GM18909 (cell line): ENCODE measurements around the gene GFOD1.

ENCODE experiments used
- ATAC-seq: cut with Tn5 transposase; IDR thresholded peaks from one replicate; pipeline ENCODE4 v1.9.1; 2021; ENCODE audit warnings: mild to moderate bottlenecking; ENCODE audit not compliant: unreplicated experiment, poor library complexity

GFOD1 gene

DNA sequence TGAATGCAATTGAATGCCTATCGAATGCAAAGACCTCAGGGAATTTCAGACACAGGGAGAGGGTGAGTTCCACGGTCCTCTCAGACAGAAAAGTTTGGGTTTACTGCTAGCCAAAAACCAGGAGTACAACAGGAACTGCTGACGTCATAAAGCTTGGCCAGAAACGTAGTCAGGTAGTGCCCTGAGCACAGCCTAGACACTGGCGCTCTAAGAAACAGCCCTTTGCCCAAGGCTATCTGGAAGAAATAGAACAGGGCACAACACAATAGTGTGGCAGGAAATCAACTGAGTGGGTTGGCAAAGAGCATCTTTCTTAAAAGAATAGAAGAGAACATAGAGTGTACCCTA is 58.0 kb downstream of the GFOD1 start:
- no peak for ATAC-seq

DNA sequence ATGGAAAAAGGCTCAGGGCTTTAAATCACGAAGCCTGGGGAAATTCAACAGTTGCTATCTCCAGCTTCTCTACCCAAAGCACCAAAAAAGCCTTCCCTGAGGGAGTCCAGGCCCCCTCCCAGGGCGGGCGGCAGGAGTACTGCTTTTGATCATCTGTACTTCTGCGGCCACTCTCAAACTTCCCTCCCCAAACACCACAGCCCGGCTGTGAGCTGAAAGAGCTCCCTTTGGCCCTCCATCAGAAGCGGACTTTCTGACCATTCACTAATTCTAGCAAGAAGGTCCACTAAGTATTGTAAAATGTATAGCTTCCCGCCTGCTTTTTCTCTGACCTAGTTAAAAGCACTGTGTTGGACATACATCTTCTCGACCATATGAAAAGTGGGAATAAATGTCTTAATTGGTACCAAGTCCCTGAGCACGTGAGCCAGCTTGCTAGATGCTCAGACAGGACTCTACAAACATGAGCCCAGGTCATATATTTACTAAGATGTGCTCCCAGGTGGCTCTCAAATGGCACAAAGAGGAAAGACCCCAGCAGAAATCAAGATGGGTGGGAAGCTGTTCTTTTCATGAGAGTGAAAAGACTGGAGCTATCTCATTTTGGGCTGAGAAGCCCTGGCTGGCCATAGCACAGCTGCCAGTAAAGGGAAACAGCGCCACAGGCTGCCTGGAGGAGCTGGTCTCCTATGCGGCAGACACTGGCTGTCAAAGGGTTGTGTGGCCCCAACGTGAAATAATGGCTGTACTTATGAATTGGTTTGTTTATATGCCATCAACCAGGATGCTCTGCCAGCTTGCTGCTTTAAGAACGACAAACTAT is 58.6 kb downstream of the GFOD1 start:
- peak; percentile 18 for ATAC-seq

DNA sequence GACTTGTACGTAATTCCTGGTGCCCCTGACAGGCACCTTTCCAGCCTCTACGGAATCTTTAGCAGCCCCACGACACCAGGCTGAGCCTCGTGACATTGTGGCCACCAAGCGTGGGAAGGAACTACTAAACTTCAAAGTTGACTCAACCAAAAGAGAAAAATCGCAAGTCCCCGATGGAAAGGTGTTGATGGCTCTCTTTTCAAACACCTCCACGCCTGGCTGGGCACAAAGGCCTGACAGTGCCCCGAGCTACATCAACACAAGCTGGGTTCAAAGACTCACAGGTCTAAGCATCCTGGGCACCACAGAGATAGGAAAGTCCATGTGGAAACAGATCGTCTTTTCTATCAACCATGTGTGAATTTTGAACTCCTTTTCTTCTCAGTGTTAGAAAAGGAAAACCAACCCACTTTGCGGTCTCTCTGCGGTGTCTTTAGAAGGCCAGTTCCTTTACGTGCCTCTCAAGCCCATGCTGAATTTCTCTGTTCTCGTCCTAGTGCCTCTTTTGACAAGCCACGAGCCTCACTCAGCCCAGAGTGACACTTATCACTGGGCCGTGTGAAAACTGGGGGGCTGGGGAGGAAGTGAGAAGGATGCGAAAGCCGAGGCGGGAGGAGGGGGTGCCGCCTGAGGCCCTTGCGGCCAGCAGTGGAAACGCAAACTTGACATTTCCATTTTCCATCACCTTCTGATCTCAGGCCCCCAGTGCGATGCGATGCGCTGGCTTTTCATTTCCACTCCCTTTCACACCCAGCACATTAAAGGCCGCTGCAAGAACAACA is 59.4 kb downstream of the GFOD1 start:
- ATAC-seq: peak; percentile 76

DNA sequence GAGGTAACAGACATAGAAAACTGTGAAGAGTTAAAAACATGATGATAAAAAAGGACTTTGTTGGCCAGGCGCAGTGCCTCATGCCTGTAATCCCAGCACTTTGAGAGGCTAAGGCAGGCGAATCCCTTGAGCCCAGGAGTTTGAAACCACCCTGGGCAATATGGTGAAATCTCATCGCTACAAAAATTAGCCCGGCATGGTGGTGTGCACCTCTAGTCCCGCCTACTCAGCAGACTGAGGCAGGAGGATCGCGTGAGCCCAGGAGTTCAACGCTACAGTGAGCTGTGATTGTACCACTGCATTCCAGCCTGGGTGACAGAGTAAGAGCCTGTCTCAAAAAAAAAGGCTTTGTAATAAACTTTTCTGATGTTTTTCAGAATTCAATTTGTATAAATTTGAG is 60.1 kb downstream of the GFOD1 start:
- ATAC-seq: peak; percentile 29

DNA sequence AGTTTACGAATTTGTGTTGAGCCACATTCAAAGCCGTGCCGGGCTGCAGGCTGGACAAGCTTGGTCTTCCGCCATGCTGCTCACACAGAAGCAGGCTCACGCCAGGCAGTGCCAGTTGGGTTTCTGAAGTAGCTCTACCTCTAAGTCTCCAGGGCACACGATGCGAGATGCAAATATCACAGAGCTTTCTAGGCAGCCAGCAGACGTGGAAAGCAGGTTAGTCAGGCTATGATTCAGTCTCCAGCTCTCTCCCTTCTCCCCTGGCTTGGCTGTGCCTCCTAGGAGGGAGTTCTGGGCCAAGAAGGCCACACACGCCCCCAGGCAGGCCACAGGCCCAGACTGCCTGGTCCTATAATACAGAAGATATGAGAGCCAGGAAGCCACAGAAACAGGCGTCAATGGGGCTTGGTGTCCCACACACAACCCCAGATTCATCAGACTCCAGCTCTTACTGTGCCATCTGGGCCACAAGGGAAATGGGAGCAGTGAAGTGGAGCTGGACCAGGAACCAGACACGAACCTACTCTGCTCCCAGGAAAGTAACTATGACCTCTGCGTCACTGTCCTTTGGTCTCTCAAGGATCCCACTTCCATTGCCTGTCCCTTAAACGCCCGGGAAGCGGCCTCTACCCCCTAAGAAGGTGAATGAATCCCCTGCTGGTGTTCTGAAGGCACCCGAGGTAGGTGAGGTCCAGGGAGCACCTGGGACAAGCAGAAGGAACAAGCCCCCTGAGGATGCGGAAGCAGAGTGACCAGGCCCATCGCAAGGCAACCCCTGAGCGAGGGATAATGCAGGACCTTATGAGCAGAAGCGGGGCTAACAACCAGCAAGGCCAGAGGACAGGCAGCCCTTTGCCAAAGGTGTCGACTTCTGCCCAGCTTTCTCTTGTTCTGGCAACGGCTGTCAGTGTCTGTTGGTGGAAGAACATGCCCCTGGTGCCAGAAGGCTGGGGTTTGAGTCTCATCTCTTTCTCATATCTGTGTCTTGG is 61.2 kb downstream of the GFOD1 start:
- ATAC-seq: no peak

DNA sequence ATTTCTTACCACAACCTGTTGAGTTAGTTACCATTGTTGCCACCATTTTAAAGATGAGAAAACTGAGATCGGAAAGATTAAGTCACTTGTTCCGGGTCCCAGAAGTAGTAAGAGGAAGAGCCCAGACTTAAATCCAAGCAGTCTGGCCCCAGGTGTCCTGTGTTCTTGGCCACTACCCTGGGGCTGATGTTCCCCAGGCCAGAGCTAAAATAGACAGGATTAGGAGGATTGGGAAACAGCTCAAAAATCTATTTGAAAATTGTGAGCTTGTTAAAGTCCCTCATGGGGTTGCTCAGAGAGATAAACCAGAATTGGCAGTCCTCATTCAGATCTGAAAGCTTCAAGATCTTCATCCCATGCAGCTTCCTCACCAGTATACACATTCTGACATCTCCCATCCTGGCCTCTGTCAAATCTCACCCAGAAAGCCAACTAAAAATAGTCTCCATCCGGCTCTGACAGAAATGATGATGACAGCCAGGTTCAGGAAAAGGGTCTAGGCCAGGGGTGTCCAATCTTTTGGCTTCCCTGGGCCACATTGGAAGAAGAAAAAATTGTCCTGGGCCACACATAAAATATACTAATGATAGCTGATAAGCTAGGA is 62.0 kb downstream of the GFOD1 start:
- no peak for ATAC-seq

DNA sequence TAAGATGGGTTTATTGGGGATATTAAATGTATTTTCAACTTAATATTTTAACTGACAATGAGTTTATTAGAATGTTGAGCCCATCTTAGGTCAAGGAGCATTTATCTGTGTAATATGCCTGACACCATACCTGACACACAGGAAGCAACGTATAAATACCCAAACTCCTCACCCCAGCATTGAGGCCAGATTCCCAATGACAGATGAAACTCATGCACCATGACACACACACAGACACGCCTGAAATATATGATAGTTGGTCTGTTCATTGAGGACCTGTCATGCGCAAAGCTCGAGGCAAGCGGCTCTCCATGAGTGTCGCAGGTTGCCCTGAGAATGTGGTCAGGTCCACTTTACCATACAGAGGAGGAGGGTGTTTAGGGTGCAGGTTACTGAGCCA is 64.1 kb downstream of the GFOD1 start:
- no peak for ATAC-seq

DNA sequence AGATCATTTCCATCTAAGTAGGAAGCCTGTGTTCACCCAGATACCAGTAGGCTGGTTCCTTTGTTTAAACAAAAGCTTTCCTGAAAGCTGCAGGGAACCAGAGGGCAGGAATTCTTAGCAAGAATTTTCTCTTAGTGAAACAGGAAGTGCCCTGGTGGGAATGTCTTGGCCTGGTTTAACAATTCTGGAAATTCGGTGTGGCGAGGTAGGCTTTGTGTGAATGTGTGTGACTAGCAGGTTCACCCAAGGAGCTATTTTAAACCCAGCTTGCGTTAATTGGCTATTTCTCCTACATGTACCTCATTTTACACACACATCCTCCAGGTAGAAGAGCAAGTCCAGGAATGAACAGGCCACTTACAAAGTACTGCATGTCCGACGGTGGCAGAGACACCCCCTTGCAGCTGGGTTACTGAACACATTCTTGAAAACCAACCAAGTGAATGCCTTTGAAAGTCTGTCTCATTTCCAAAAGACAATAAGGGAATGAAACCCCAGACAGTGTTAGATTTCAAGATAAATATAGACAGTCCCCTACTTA is 64.6 kb downstream of the GFOD1 start:
- no peak for ATAC-seq

DNA sequence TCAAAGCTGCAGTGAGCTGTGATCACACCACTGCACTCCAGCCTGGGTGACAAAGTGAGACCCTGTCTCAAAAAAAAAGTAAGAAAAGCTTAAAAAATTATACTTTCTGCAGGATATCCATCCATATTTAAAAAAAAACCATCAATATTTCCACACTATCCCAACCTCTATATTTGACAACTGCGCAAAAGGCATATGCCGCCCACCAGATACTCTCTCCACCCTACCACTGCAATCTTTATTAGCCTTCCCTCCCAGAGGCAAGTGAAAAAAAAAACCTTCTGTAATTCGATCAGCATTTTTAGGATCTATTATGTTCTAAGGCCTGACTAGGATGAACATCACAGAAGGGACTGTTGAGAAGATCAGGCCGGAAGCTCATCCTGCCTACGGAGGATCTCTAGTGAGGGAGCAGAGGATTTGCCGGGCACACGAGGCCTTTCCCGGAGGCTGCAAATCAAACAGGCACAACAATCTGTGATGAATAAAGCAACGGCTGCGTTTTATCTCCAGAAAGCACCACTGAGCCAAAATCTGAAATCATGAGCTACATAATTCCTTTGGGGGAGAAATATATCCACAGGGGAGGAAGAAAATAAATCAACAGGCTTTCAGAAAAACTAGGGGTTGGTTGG is 65.9 kb downstream of the GFOD1 start:
- no peak for ATAC-seq

DNA sequence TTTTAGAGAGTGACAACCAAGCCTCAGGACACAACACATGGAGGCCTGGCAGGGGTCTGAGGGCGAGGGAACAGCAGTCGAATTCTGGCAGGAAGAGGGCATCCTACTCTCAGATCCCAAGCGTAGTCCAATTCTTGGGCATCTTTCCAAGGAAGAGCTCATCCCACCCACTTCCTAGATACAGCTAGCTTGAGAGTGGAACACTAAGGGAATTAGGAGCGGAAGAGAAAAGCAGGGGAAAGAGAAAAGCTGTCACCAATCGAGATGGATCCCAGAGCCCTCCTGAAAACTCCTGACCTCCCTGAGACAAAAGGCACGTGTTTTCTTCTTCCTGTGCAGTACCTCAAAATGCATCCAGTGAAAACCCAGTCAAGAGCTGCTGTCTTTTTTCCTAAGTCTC is 67.1 kb downstream of the GFOD1 start:
- no peak for ATAC-seq

DNA sequence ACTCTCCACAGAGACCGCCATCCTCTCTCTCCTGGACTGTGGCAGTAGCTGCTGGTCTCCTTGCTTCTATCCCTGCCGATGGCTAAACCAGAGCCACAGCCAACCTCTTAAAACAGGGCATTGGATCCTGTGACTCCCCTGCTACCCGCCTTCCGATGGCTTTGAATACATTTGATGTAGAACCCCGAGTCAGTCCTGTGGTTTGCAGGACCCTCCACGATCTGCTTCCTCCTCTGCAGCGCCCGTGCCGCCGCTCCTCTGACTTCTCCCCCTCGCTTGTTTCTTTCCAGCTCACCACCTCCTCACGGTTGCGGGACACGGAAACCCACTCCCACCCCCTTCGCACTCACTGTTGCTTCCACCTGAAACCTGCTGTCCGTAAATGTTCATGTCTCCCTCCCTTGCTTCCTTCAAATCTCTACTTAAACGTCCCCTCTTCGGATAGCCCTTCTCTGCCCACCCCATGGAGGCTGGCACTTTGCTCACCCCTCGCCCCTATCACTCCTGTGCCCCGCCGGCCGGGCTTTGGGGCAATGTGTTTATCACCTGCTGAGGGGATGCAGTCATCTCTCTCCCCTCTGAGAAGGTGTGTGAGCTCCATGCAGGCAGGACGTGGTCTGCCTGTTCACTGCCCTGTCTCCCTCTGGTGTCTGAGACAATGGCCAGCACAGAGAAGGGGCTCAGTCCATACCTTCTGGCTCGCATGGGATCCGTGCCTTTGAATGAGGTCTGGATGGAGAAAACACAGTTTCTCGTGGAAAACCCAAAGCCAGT is 67.8 kb downstream of the GFOD1 start:
- ATAC-seq: no peak

DNA sequence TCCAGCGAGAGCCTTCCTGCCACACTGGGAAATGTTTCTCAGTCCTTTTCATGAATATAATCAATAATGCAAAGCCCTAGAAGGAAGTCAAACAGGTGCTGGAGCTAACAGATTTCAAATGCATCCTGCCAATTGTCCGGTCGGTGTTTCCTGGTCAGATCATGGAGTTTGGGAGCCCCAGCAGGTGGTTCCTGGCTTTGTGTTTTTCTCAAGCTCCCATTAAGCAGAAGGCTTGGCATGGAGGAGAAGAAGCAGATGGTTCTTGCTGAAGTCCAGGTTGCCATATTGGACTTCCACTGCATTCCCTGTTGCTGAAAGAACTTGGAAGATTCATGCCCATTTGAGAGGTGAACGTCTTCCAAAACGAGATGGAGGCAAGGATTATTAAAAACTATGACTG is 68.6 kb downstream of the GFOD1 start:
- no peak for ATAC-seq

DNA sequence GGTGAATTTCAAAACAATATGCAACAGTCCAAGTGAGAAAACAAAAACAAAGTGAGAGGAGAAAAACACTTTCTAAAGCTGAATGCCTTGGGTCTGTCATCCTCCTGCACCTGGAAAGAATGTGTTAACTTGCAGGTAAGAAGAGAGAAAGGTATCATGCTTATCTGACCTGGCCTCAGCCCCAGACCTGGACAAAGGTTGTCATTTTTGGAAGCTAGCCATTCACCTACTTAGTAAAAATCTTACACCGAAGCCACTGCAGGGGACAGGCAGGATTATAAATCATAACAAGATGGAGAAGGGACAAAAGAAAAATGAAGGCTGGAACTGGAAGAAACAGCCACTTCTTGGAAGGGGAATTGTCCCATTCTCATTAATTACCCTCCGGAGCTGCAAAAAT is 69.4 kb downstream of the GFOD1 start:
- ATAC-seq: no peak

DNA sequence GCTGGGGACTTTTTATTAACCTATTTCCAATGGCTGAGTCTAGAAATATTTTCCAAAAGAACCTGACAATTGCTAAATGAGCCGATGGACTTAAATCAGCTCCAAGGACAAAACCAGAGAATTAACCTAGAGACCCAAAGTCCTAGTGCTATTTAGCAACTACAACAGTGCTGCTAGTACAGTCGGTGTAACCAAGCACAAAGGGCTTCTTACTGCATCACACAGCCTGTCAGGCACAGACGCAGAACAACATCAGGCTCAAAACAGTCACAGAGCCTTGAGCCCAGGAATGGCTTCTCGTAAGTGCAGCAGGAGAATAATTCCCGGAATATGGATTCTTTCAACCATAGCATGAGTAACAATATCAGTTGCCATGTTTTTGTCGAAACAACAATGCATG is 70.0 kb downstream of the GFOD1 start:
- ATAC-seq: no peak

DNA sequence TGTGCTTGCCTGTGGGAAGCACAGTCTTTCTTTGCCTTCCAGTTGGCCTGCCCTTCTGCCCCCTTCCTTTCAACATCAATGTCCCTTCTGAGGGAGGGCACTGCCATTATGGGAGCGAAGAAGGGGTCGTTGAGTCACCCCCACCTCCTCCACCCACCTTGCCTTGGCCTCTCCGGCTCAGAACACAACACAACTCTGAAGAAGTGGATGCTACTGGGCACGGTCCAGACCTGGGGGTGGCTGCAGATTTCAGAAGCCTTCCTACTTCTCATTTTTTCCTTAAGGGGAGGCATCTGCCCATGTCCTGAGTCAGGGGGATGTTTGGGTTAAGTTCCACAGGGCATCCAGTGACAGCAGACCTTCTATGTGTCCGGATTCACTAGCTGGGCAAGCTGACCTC is 72.1 kb downstream of the GFOD1 start:
- ATAC-seq: no peak

DNA sequence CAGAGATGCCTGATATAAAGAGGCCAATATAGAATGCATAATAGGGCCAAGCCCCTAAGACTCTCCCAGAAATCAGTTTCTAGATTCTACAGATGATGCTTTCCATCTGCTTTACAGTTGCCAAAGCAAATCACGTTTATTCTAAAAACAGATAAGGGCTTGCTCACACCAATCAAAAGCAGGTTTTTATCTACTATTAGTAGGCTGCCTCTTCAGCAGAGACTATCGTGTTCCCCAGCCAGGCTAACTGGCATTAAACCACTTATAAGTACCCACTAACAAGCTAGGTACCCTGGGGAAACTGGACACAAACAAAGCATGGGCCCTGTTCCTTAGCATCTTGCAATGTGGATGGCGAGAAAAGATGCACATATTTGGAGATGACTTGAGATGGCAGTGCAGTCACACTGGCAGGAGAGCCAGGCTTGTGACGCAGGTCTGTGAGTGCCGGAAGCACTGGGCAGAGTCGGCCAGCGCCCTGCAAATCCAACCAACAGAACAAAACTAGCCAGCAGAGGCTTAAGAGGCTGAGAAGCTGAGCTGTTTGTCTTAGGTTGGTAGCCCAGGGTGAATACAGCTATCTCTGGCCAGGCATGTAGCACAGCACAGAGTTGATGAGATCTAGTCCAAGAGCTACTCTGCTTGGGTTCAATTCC is 73.4 kb downstream of the GFOD1 start:
- ATAC-seq: no peak

DNA sequence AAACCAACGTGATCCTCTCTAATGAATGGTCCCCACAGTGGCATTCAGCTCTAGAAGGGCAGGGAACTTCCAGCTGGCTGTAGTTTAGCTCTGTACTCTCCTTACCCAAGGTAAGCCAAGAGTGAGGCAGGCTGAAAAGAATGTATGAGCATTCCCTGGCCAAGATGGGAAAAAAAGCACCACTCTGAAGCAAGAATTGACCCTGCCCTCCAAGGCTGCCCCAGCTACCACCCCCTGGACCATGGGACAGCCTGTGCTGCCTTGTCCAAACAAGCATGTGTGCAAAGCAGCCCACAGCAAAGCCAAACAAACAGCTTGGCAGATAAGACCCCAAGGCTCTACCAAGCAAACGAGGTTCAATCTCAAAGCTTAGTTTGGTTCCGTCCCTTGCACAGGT is 73.9 kb downstream of the GFOD1 start:
- no peak for ATAC-seq
